GM18909 (cell line): Measurements from ENCODE around the gene RHBDF2.
A peak's percentile ranks its signal among the peaks of the same experiment; 100 is the strongest.
"Not testable (repeated sequence)": the region's sequence is repeated elsewhere in the genome, so short reads cannot be mapped to it uniquely, and the experiment has no call there.

Experiments used
- ATAC-seq: cut with Tn5 transposase; IDR thresholded peaks from one replicate; pipeline ENCODE4 v1.9.1; 2021; ENCODE audit warnings: mild to moderate bottlenecking; ENCODE audit not compliant: unreplicated experiment, poor library complexity

Gene RHBDF2

GRCh38 chr17:76527430-76528111 is 26.3 kb upstream of the RHBDF2 start:
- ATAC-seq = peak; percentile 54

GRCh38 chr17:76527016-76527415 is 25.8 kb upstream of the RHBDF2 start:
- ATAC-seq = not testable (repeated sequence)

GRCh38 chr17:76525513-76525833 is 24.2 kb upstream of the RHBDF2 start:
- ATAC-seq = not testable (repeated sequence)

GRCh38 chr17:76524598-76525512 is 23.6 kb upstream of the RHBDF2 start:
- no peak for ATAC-seq

GRCh38 chr17:76523084-76524037 is 22.1 kb upstream of the RHBDF2 start:
- ATAC-seq = peak; percentile 54

GRCh38 chr17:76521683-76522082 is 20.5 kb upstream of the RHBDF2 start:
- not testable (repeated sequence) for ATAC-seq

- no peak for ATAC-seq
Observed at GRCh38 chr17:76521262-76521661, 20.0 kb upstream of the RHBDF2 start.

- no peak for ATAC-seq
Observed at GRCh38 chr17:76519048-76519966, 18.1 kb upstream of the RHBDF2 start.

- ATAC-seq = no peak
Observed at GRCh38 chr17:76517638-76518038, 16.4 kb upstream of the RHBDF2 start.

- peak; percentile 43 for ATAC-seq
Observed at GRCh38 chr17:76515274-76515949, 14.2 kb upstream of the RHBDF2 start.

- not testable (repeated sequence) for ATAC-seq
Observed at GRCh38 chr17:76514355-76514754, 13.1 kb upstream of the RHBDF2 start.

- no peak for ATAC-seq
Observed at GRCh38 chr17:76513306-76513692, 12.1 kb upstream of the RHBDF2 start.

- no peak for ATAC-seq
Observed at GRCh38 chr17:76512366-76513305, 11.4 kb upstream of the RHBDF2 start.

GRCh38 chr17:76511668-76512365 is 10.6 kb upstream of the RHBDF2 start:
- no peak for ATAC-seq

GRCh38 chr17:76510831-76511244 is 9.6 kb upstream of the RHBDF2 start:
- no peak for ATAC-seq

GRCh38 chr17:76508472-76509063 is 7.3 kb upstream of the RHBDF2 start:
- not testable (repeated sequence) for ATAC-seq
